GM12878 (cell line): ENCODE results near the gene LRRN4. TPM values are rescaled to one million over a fixed set of nuclear protein-coding genes. Genes with fewer than 3 reads are reported as not detected.

Experiments
- ATAC-seq: fragments of 200-7000 bp; cut with Tn5 transposase; 3 replicates; pipeline ENCODE4 v1.9.1; 2020; ENCODE audit warnings: mild to moderate bottlenecking, moderate library complexity
- BruUV-seq: library from RNA; stranded (reverse); fragments of 400-500 nt; replicated peaks from 2 replicates; lab custom pipeline; 2021; lab: Mats Ljungman, UMichigan
- CTCF ChIA-PET: fragments of 300-600 bp; sonication (Branson Sonifier 250); formaldehyde crosslinking; extraction: SDS; loops from one replicate; lab custom pipeline; 2021; ENCODE audit warnings: inconsistent platforms; lab: Yijun Ruan, JAX
- POLR2A ChIA-PET: fragments of 350-600 bp; formaldehyde crosslinking; extraction: SDS; loops from one replicate; lab custom pipeline; 2021; ENCODE audit warnings: inconsistent platforms; lab: Charles Lee
- RAD21 ChIA-PET: fragments of 300-600 bp; sonication (Branson Sonifier 250); formaldehyde crosslinking; loops from one replicate; lab custom pipeline; 2023; ENCODE audit warnings: antibody characterized with exemption; ENCODE audit not compliant: unreplicated experiment; lab: Charles Lee
- SMC1A ChIA-PET: fragments of 300-600 bp; sonication (Branson Sonifier 250); formaldehyde crosslinking; loops from one replicate; lab custom pipeline; 2023; ENCODE audit not compliant: unreplicated experiment, uncharacterized antibody; lab: Charles Lee
- DNase-seq: peaks from one replicate; pipeline ENCODE4 v3.0.0-alpha.2; 2011; ENCODE audit warnings: low read depth, low spot score
- FAIRE-seq: peaks from 3 replicates; lab custom pipeline; 2011; peaks lifted over from hg19 to GRCh38; lab: Jason Lieb, UNC
- H2AFZ ChIP-seq: 2 replicates; pipeline ENCODE4 v1.6.0; 2011; ENCODE audit warnings: low read depth, low read length, control low read depth; ENCODE audit not compliant: control insufficient read depth
- H3K27ac ChIP-seq: 2 replicates; pipeline ENCODE4 v1.5.1; 2011; ENCODE audit warnings: control low read depth; ENCODE audit not compliant: control insufficient read depth, insufficient read depth
- H3K27me3 ChIP-seq, 2 experiments: replicated peaks in 1 of 2; 2 replicates each; pipeline versions ENCODE4 v1.6.0 to v1.6.1; 2011; ENCODE audit warnings: low read length in 1 of 2; ENCODE audit not compliant: control insufficient read depth in 2 of 2, insufficient read depth in 2 of 2
- H3K36me3 ChIP-seq, 2 experiments: 2 replicates each; pipeline ENCODE4 v1.5.1; 2011; ENCODE audit warnings: low read length in 1 of 2; ENCODE audit not compliant: control insufficient read depth in 2 of 2, insufficient read depth in 2 of 2
- H3K4me1 ChIP-seq: 2 replicates; pipeline ENCODE4 v1.6.1; 2011; ENCODE audit warnings: mild to moderate bottlenecking, low read length, moderate library complexity, mixed read lengths; ENCODE audit not compliant: control insufficient read depth, insufficient read depth
- H3K4me2 ChIP-seq: 2 replicates; pipeline ENCODE4 v1.6.0; 2011; ENCODE audit warnings: control low read depth; ENCODE audit not compliant: control insufficient read depth, insufficient read depth
- H3K4me3 ChIP-seq: fragments of 200-600 bp; sonication (generic); 2 replicates; pipeline ENCODE4 v1.5.1; 2016
- H3K79me2 ChIP-seq: 2 replicates; pipeline ENCODE4 v1.6.0; 2011; ENCODE audit warnings: low read length; ENCODE audit not compliant: control insufficient read depth, insufficient read depth
- H3K9ac ChIP-seq: 2 replicates; pipeline ENCODE4 v1.8.0; 2011; ENCODE audit warnings: low read length, control low read depth, mixed read lengths; ENCODE audit not compliant: control insufficient read depth, insufficient read depth
- H3K9me3 ChIP-seq: replicated peaks from 3 replicates; pipeline ENCODE4 v1.5.1; 2011; ENCODE audit warnings: mild to moderate bottlenecking, low read length; ENCODE audit not compliant: control insufficient read depth, insufficient read depth
- H4K20me1 ChIP-seq: 2 replicates; pipeline ENCODE4 v1.6.0; 2011; ENCODE audit not compliant: control insufficient read depth, insufficient read depth
- FOS ChIP-seq: IDR thresholded peaks from 3 replicates; pipeline ENCODE4 v1.6.1; 2011; ENCODE audit warnings: borderline replicate concordance; ENCODE audit not compliant: insufficient read length; ENCODE audit errors: extremely low read depth
- HSF1 ChIP-seq: fragments of 150-350 bp; IDR thresholded peaks from 2 replicates; pipeline ENCODE4 v1.6.1; 2014; ENCODE audit warnings: mild to moderate bottlenecking, low read depth, low read length
- MYC ChIP-seq: IDR thresholded peaks from 2 replicates; pipeline ENCODE4 v1.6.1; 2011; ENCODE audit warnings: mild to moderate bottlenecking, low read length, moderate library complexity, inconsistent platforms; ENCODE audit not compliant: insufficient read depth, insufficient replicate concordance, insufficient read length, severe bottlenecking
- NFIC ChIP-seq: IDR thresholded peaks from 2 replicates; pipeline ENCODE4 v1.6.1; 2012; ENCODE audit warnings: low read depth, mild to moderate bottlenecking, inconsistent platforms, low read length, moderate library complexity
- POLR2AphosphoS2 ChIP-seq: IDR thresholded peaks from 2 replicates; pipeline ENCODE4 v1.6.1; 2011; ENCODE audit warnings: low read depth, mild to moderate bottlenecking, low read length, improper control_type of control experiment, moderate library complexity
- WGBS: methylation state at CpG from one replicate; pipeline ENCODE4 v1.1.6; 2016; ENCODE audit warnings: low lambda C conversion rate; ENCODE audit not compliant: insufficient replicate concordance, insufficient coverage; ENCODE audit errors: missing lambda C conversion rate; 5-methylcytosine and 5-hydroxymethylcytosine counted together
- in situ Hi-C: fragments of 300-500 bp; cut with MboI; formaldehyde crosslinking; loops from 9 replicates; pipeline ENCODE4 v1.14.3; 2018; ENCODE audit warnings: mixed read lengths
- intact Hi-C: fragments of 100-400 bp; cut with micrococcal nuclease; formaldehyde crosslinking; loops from one replicate; pipeline ENCODE4 v1.14.2; 2022; ENCODE audit not compliant: unreplicated experiment
- polyA plus RNA-seq, 11 experiments: library from polyadenylated mRNA; depleted of rRNA in 4 of 11; unstranded in 6 of 11; stranded (reverse) in 5 of 11; fragments of >200 nt; fragmentation: Nextera tagmentation in 4 of 11; fragmentation: Illumina TruSeq in 1 of 11; extraction: Ambion mirVana in 4 of 11; extraction: Trizol in 1 of 11; gene quantifications; 1 replicate in 1 of 11; 2 replicates in 10 of 11; pipeline versions ENCODE4 v1.2.1 to v1.2.3, GENCODE V29; 2011 to 2016; ENCODE audit warnings: inconsistent platforms in 2 of 11, missing spikeins in 2 of 11, low read depth in 1 of 11
- total RNA-seq, 4 experiments: library from RNA; depleted of rRNA in 3 of 4; stranded (reverse); fragments of >200 nt in 3 of 4; fragmentation: Illumina TruSeq in 1 of 4; extraction: Trizol in 1 of 4; gene quantifications; 2 replicates each; pipeline versions ENCODE4 v1.2.1 to v1.2.3, GENCODE V29; 2013 to 2021

Gene LRRN4
- total and polyA plus RNA-seq, 10 of the 15 experiments (the other 5 are each of a cell fraction or from before 2014, with no cell fraction given): 0.11 TPM; not detected in 9

- TF ChIP-seq MYC (no peak), FOS (no peak), POLR2AphosphoS2 (no peak)
These were observed 38.9 kb downstream of the LRRN4 start (continued) for GRCh38 chr20:6014957-6015356.

- 97% methylated on average over 3 of the region's 3 CpGs for WGBS
- DNase-seq (no peak), ATAC-seq (peak; percentile 14)
- no peaks in the 10 kb centered on the region for H3K9me3 ChIP-seq
- CTCF ChIA-PET: interaction anchor here (0.6 to 1.5 kb wide), 2 partner anchors 9 to 18 kb away, joined by 3 to 5 read pairs; no protein-coding TSS in a partner anchor
- no peak overlapping the region for H3K4me3 ChIP-seq
- H3K79me2 ChIP-seq: peaks cover 4% of the 10 kb centered on the region
- RAD21 ChIA-PET: no interaction called here
- TF ChIP-seq NFIC (no peak), HSF1 (no peak)
- TF ChIP-seq, all 136 proteins: peak for 0
- H3K36me3 ChIP-seq: peaks cover 1 to 23% of the 10 kb centered on the region in 2 experiments; a peak in 3 of 4 replicates
- in situ Hi-C loops: no loop called here
- no TSS peak for BruUV-seq
- H2AFZ ChIP-seq: no peak overlapping the region
- no peak overlapping the region for H3K9ac ChIP-seq
- H3K27ac ChIP-seq: no peak overlapping the region
- H3K4me2 ChIP-seq: no peak overlapping the region
- no peaks in the 10 kb centered on the region for H3K27me3 ChIP-seq
- no peaks in the 10 kb centered on the region for H4K20me1 ChIP-seq
- no peaks in the 10 kb centered on the region for H3K4me1 ChIP-seq
- no peak for FAIRE-seq
- SMC1A ChIA-PET: interaction anchor here (1.0 to 1.4 kb wide), 2 partner anchors 17 to 26 kb away, joined by 3 to 4 read pairs; no protein-coding TSS in a partner anchor
- intact Hi-C loops: no loop called here
- POLR2A ChIA-PET: interaction anchor here (0.6 kb wide), 1 partner anchor 82 kb away, joined by 3 read pairs; no protein-coding TSS in a partner anchor
These were observed 39.8 kb downstream of the LRRN4 start for GRCh38 chr20:6014017-6014416.
